Naive thymus-derived CD8-positive, alpha-beta T cell (primary cell): Measurements from ENCODE around the gene TDP1. TPM values are rescaled to one million over a fixed set of nuclear protein-coding genes. Genes with fewer than 3 reads are reported as not detected.
"Not testable (repeated sequence)": the region's sequence is repeated elsewhere in the genome, so short reads cannot be mapped to it uniquely, and the experiment has no call there.

Experiments used
- ATAC-seq, 2 donors: fragments of 150-1000 bp; cut with Tn5 transposase in 1 of 2; sonication (Bioruptor Pico), chemical (Tn5 transposase) in 1 of 2; 1 replicate in 1 of 2; 2 replicates in 1 of 2; pipeline ENCODE4 v1.10.0; 2021; ENCODE audit warnings: mild to moderate bottlenecking in 2 of 2, moderate library complexity in 2 of 2
- POLR2A ChIA-PET: fragments of 350-600 bp; sonication (Branson Sonifier 250); formaldehyde crosslinking; loops from one replicate; lab custom pipeline; 2021; ENCODE audit warnings: antibody characterized with exemption; lab: Charles Lee
- DNase-seq, 10 donors: peaks; one replicate each; pipeline versions ENCODE4 v3.0.0 to v3.0.0-alpha.2; 2020 to 2022
- H3K27ac Mint-ChIP-seq, 10 donors: one replicate each; pipeline ENCODE4 v1.8.0; 2020 to 2022; ENCODE audit warnings: mild to moderate bottlenecking in 10 of 10, mixed read lengths in 10 of 10, moderate library complexity in 4 of 10, inconsistent platforms in 1 of 10
- H3K27me3 Mint-ChIP-seq, 5 donors: one replicate each; pipeline ENCODE4 v1.8.0; 2021 to 2022; ENCODE audit warnings: mixed read lengths in 5 of 5
- H3K36me3 Mint-ChIP-seq, 3 donors: one replicate each; pipeline ENCODE4 v1.8.0; 2020 to 2022; ENCODE audit warnings: mixed read lengths in 3 of 3, mild to moderate bottlenecking in 2 of 3, inconsistent platforms in 1 of 3
- H3K4me1 Mint-ChIP-seq, 4 donors: one replicate each; pipeline ENCODE4 v1.8.0; 2021 to 2022; ENCODE audit warnings: mixed read lengths in 4 of 4
- H3K4me3 Mint-ChIP-seq, 10 donors: one replicate each; pipeline ENCODE4 v1.8.0; 2020 to 2022; ENCODE audit warnings: mild to moderate bottlenecking in 10 of 10, mixed read lengths in 10 of 10, moderate library complexity in 6 of 10, inconsistent platforms in 1 of 10
- H3K9me3 Mint-ChIP-seq, 9 donors: one replicate each; pipeline ENCODE4 v1.8.0; 2020 to 2022; ENCODE audit warnings: mixed read lengths in 9 of 9, mild to moderate bottlenecking in 3 of 9, inconsistent platforms in 1 of 9, moderate library complexity in 1 of 9
- polyA plus RNA-seq, 3 donors: library from polyadenylated mRNA; unstranded; fragments of 300-500 nt; fragmentation: Illumina TruSeq; gene quantifications; one replicate each; pipeline ENCODE4 v1.2.3, GENCODE V29; 2021
- total RNA-seq, 8 experiments: library from RNA in 2 of 8; stranded (reverse) in 2 of 8; gene quantifications; one replicate each; pipeline ENCODE4 v1.2.3 and lab custom pipeline; 2021 to 2026

The TDP1 gene
- total and polyA plus RNA-seq, 5 experiments from 2014 or later = 36.7 to 54.5 (median 46.4) TPM

- peaks cover 12 to 29% (median 27%) of the 10 kb centered on the region in 4 donors for H3K4me1 Mint-ChIP-seq
- H3K27me3 Mint-ChIP-seq = peaks cover 44 to 67% (median 55%) of the 10 kb centered on the region in 5 donors
- POLR2A ChIA-PET = no interaction called here
- peaks cover 0 to 2% (median 0%) of the 10 kb centered on the region in 9 donors for H3K9me3 Mint-ChIP-seq
- peak in 1 of 10 donors; percentile 16 for DNase-seq
- H3K27ac Mint-ChIP-seq = no peak overlapping the region
- H3K36me3 Mint-ChIP-seq = peaks cover 0 to 3% (median 2%) of the 10 kb centered on the region in 3 donors
- H3K4me3 Mint-ChIP-seq = peak overlapping the region; percentile 70 to 97 (median 85)
- peak; percentile 42 to 49 for ATAC-seq
Measured at GRCh38 chr14:90062127-90062794, 106.5 kb downstream of the TDP1 start.

- POLR2A ChIA-PET = no interaction called here
- Mint-ChIP-seq H3K27ac (peak overlapping the region in 2 of 10 donors; percentile 19 to 88), H3K9me3 (peaks cover 0 to 2% (median 0%) of the 10 kb centered on the region in 9 donors), H3K36me3 (peaks cover 0 to 3% (median 2%) of the 10 kb centered on the region in 3 donors), H3K4me3 (peak overlapping the region; percentile 70 to 97 (median 85)), H3K4me1 (peaks cover 12 to 29% (median 27%) of the 10 kb centered on the region in 4 donors), H3K27me3 (peaks cover 44 to 71% (median 58%) of the 10 kb centered on the region in 5 donors)
- DNase-seq (no peak), ATAC-seq (no peak)
Measured at GRCh38 chr14:90062822-90063539, 107.3 kb downstream of the TDP1 start.

- POLR2A ChIA-PET = no interaction called here
- peaks cover 17 to 41% (median 35%) of the 10 kb centered on the region in 5 donors for H3K27me3 Mint-ChIP-seq
- H3K4me1 Mint-ChIP-seq = no peaks in the 10 kb centered on the region
- ATAC-seq = no peak
- H3K4me3 Mint-ChIP-seq = no peak overlapping the region
- no peak overlapping the region for H3K27ac Mint-ChIP-seq
- no peaks in the 10 kb centered on the region for H3K9me3 Mint-ChIP-seq
- no peak for DNase-seq
- H3K36me3 Mint-ChIP-seq = no peaks in the 10 kb centered on the region
Measured at GRCh38 chr14:90072350-90072749, 116.6 kb downstream of the TDP1 start.

- peaks cover 20 to 45% (median 37%) of the 10 kb centered on the region in 5 donors for H3K27me3 Mint-ChIP-seq
- no peak for DNase-seq
- no peak overlapping the region for H3K27ac Mint-ChIP-seq
- POLR2A ChIA-PET = no interaction called here
- no peak overlapping the region for H3K4me3 Mint-ChIP-seq
- no peak for ATAC-seq
- H3K4me1 Mint-ChIP-seq = no peaks in the 10 kb centered on the region
- H3K9me3 Mint-ChIP-seq = peaks cover 0 to 2% (median 0%) of the 10 kb centered on the region in 9 donors
- H3K36me3 Mint-ChIP-seq = no peaks in the 10 kb centered on the region
Measured at GRCh38 chr14:90079576-90079975, 123.8 kb downstream of the TDP1 start.

GRCh38 chr14:90087433-90087832, 131.7 kb downstream of the TDP1 start:
- Mint-ChIP-seq H3K36me3 (peaks cover 0 to 4% (median 0%) of the 10 kb centered on the region in 3 donors), H3K27ac (no peak overlapping the region), H3K4me1 (no peaks in the 10 kb centered on the region), H3K9me3 (peaks cover 0 to 3% (median 0%) of the 10 kb centered on the region in 9 donors), H3K27me3 (peaks cover 18 to 37% (median 28%) of the 10 kb centered on the region in 5 donors), H3K4me3 (no peak overlapping the region)
- no peak for ATAC-seq
- POLR2A ChIA-PET = no interaction called here
- DNase-seq = no peak

- POLR2A ChIA-PET = no interaction called here
- no peak overlapping the region for H3K4me3 Mint-ChIP-seq
- peaks cover 18 to 44% (median 31%) of the 10 kb centered on the region in 5 donors for H3K27me3 Mint-ChIP-seq
- no peak for ATAC-seq
- no peak overlapping the region for H3K27ac Mint-ChIP-seq
- H3K4me1 Mint-ChIP-seq = no peaks in the 10 kb centered on the region
- no peak for DNase-seq
- H3K9me3 Mint-ChIP-seq = peaks cover 0 to 3% (median 0%) of the 10 kb centered on the region in 9 donors
- peaks cover 0 to 4% (median 0%) of the 10 kb centered on the region in 3 donors for H3K36me3 Mint-ChIP-seq
Measured at GRCh38 chr14:90088176-90088575, 132.4 kb downstream of the TDP1 start.

GRCh38 chr14:90089486-90089885, 133.8 kb downstream of the TDP1 start:
- H3K9me3 Mint-ChIP-seq, H3K27ac Mint-ChIP-seq, H3K36me3 Mint-ChIP-seq, POLR2A ChIA-PET, ATAC-seq, H3K4me1 Mint-ChIP-seq, H3K4me3 Mint-ChIP-seq, DNase-seq: not testable (repeated sequence)
- peaks cover 16 to 47% (median 33%) of the 10 kb centered on the region in 5 donors for H3K27me3 Mint-ChIP-seq

GRCh38 chr14:90091393-90091792, 135.7 kb downstream of the TDP1 start:
- no peak for DNase-seq
- H3K4me3 Mint-ChIP-seq = no peak overlapping the region
- H3K4me1 Mint-ChIP-seq = no peaks in the 10 kb centered on the region
- peaks cover 0 to 4% (median 0%) of the 10 kb centered on the region in 3 donors for H3K36me3 Mint-ChIP-seq
- no peak for ATAC-seq
- peak overlapping the region in 1 of 10 donors; percentile 9 for H3K27ac Mint-ChIP-seq
- H3K9me3 Mint-ChIP-seq = peaks cover 0 to 3% (median 0%) of the 10 kb centered on the region in 9 donors
- POLR2A ChIA-PET = no interaction called here
- peaks cover 21 to 59% (median 30%) of the 10 kb centered on the region in 5 donors for H3K27me3 Mint-ChIP-seq

- POLR2A ChIA-PET = no interaction called here
- Mint-ChIP-seq H3K4me3 (no peak overlapping the region), H3K27ac (no peak overlapping the region), H3K36me3 (peaks cover 0 to 4% (median 0%) of the 10 kb centered on the region in 3 donors), H3K4me1 (no peaks in the 10 kb centered on the region), H3K9me3 (peaks cover 0 to 3% (median 0%) of the 10 kb centered on the region in 9 donors), H3K27me3 (peaks cover 18 to 48% (median 22%) of the 10 kb centered on the region in 5 donors)
- DNase-seq = no peak
- ATAC-seq = no peak
Measured at GRCh38 chr14:90093942-90094595, 138.3 kb downstream of the TDP1 start.

Other genes starting within 250 kb of the TDP1 start
- gene EFCAB11, start 1.2 kb upstream of the TDP1 start, total RNA-seq = 1 to 10 TPM; 2.4 to 2.8 TPM
- gene EFCAB11, start 1.2 kb upstream of the TDP1 start, polyA plus RNA-seq = 1 to 10 TPM; 1.2 to 6.8 (median 2.7) TPM
- not detected for gene KCNK13, start 106.1 kb downstream of the TDP1 start, total RNA-seq
- gene KCNK13, start 106.1 kb downstream of the TDP1 start, polyA plus RNA-seq = not detected